ENCODE data around the gene VN1R2.
"Not testable (repeated sequence)": the region's sequence is repeated elsewhere in the genome, so short reads cannot be mapped to it uniquely, and the experiment has no call there.

The VN1R2 gene

GRCh38 chr19:53257715-53258342 is at the start of gene VN1R2:
VN1R2 (plus strand) TSS chr19:53258292; CDS start chr19:53258376, 84 bp downstream.
- not testable (repeated sequence) for ATAC-seq (ENCODE audit: low read depth); H3K27me3 ChIP-seq (ENCODE audit: insufficient read depth, poor library complexity, severe bottlenecking); H3K4me1 ChIP-seq (ENCODE audit: insufficient read depth, poor library complexity, severe bottlenecking); H3K36me3 ChIP-seq (ENCODE audit: low read depth); H3K4me3 ChIP-seq (ENCODE audit: severe bottlenecking); H3K27ac ChIP-seq (ENCODE audit: poor library complexity, severe bottlenecking); H3K9me3 ChIP-seq (ENCODE audit: severe bottlenecking); DNase-seq (ENCODE audit: low spot score)

GRCh38 chr19:53211554-53211953 is 46.5 kb upstream of the VN1R2 start:
- not testable (repeated sequence) for H3K27ac ChIP-seq (ENCODE audit: poor library complexity, severe bottlenecking); H3K4me3 ChIP-seq (ENCODE audit: severe bottlenecking); H3K36me3 ChIP-seq (ENCODE audit: low read depth); ATAC-seq (ENCODE audit: low read depth); H3K27me3 ChIP-seq (ENCODE audit: insufficient read depth, poor library complexity, severe bottlenecking); DNase-seq (ENCODE audit: low spot score); H3K4me1 ChIP-seq (ENCODE audit: insufficient read depth, poor library complexity, severe bottlenecking)
- peaks cover 41% of the 10 kb centered on the region for H3K9me3 ChIP-seq (ENCODE audit: severe bottlenecking)

- TF ChIP-seq CTCF (IDR thresholded peaks at IDR 0.05; ENCODE audit: poor library complexity, severe bottlenecking), result no peak
- Histone ChIP-seq H3K4me1 (ENCODE audit: insufficient read depth, poor library complexity, severe bottlenecking) (no peaks in the 10 kb centered on the region), H3K36me3 (ENCODE audit: low read depth) (no peaks in the 10 kb centered on the region), H3K27me3 (ENCODE audit: insufficient read depth, poor library complexity, severe bottlenecking) (no peaks in the 10 kb centered on the region), H3K4me3 (ENCODE audit: severe bottlenecking) (no peak overlapping the region), H3K9me3 (ENCODE audit: severe bottlenecking) (peaks cover 47% of the 10 kb centered on the region), H3K27ac (ENCODE audit: poor library complexity, severe bottlenecking) (no peak overlapping the region)
- DNase-seq (ENCODE audit: low spot score) (no peak), ATAC-seq (ENCODE audit: low read depth) (no peak)
Observed at GRCh38 chr19:53212703-53213320, 45.3 kb upstream of the VN1R2 start.

GRCh38 chr19:53222716-53223115 is 35.4 kb upstream of the VN1R2 start:
- H3K4me1 ChIP-seq (ENCODE audit: insufficient read depth, poor library complexity, severe bottlenecking); H3K27ac ChIP-seq (ENCODE audit: poor library complexity, severe bottlenecking); DNase-seq (ENCODE audit: low spot score); H3K27me3 ChIP-seq (ENCODE audit: insufficient read depth, poor library complexity, severe bottlenecking); H3K36me3 ChIP-seq (ENCODE audit: low read depth); H3K4me3 ChIP-seq (ENCODE audit: severe bottlenecking); ATAC-seq (ENCODE audit: low read depth): not testable (repeated sequence)
- peaks cover 12% of the 10 kb centered on the region for H3K9me3 ChIP-seq (ENCODE audit: severe bottlenecking)

- TF ChIP-seq CTCF (IDR thresholded peaks at IDR 0.05; ENCODE audit: poor library complexity, severe bottlenecking), result no peak
- DNase-seq (ENCODE audit: low spot score), result no peak
- H3K27me3 ChIP-seq (ENCODE audit: insufficient read depth, poor library complexity, severe bottlenecking), result no peaks in the 10 kb centered on the region
Observed at GRCh38 chr19:53224606-53225005, 33.5 kb upstream of the VN1R2 start.

GRCh38 chr19:53237114-53237777 is 20.8 kb upstream of the VN1R2 start:
- ATAC-seq (ENCODE audit: low read depth), result no peak
- no peak for DNase-seq (ENCODE audit: low spot score)
- H3K9me3 ChIP-seq (ENCODE audit: severe bottlenecking), result peaks cover 37% of the 10 kb centered on the region

More at GRCh38 chr19:53224606-53225005, 33.5 kb upstream of the VN1R2 start:
- no peaks in the 10 kb centered on the region for H3K4me1 ChIP-seq (ENCODE audit: insufficient read depth, poor library complexity, severe bottlenecking)
- H3K36me3 ChIP-seq (ENCODE audit: low read depth), result no peaks in the 10 kb centered on the region
- no peak overlapping the region for H3K4me3 ChIP-seq (ENCODE audit: severe bottlenecking)
- ATAC-seq (ENCODE audit: low read depth), result no peak
- peaks cover 15% of the 10 kb centered on the region for H3K9me3 ChIP-seq (ENCODE audit: severe bottlenecking)
- H3K27ac ChIP-seq (ENCODE audit: poor library complexity, severe bottlenecking), result no peak overlapping the region

More at GRCh38 chr19:53237114-53237777, 20.8 kb upstream of the VN1R2 start:
- no peak overlapping the region for H3K4me3 ChIP-seq (ENCODE audit: severe bottlenecking)
- TF ChIP-seq CTCF (IDR thresholded peaks at IDR 0.05; ENCODE audit: poor library complexity, severe bottlenecking), result no peak
- H3K36me3 ChIP-seq (ENCODE audit: low read depth), result peaks cover 34% of the 10 kb centered on the region
- no peaks in the 10 kb centered on the region for H3K4me1 ChIP-seq (ENCODE audit: insufficient read depth, poor library complexity, severe bottlenecking)
- H3K27me3 ChIP-seq (ENCODE audit: insufficient read depth, poor library complexity, severe bottlenecking), result no peaks in the 10 kb centered on the region
- H3K27ac ChIP-seq (ENCODE audit: poor library complexity, severe bottlenecking), result no peak overlapping the region
